K562 (cell line): ENCODE results near the gene SESN3. TPM values are rescaled to one million over a fixed set of nuclear protein-coding genes. Genes with fewer than 3 reads are reported as not detected.
"Not testable (repeated sequence)": the region's sequence is repeated elsewhere in the genome, so short reads cannot be mapped to it uniquely, and the experiment has no call there.

ENCODE experiments used
- ATAC-seq: fragments of 200-7000 bp; cut with Tn5 transposase; 3 replicates; pipeline ENCODE4 v1.9.1; 2020; ENCODE audit warnings: moderate library complexity
- BruUV-seq: library from RNA; stranded (reverse); fragments of 400-500 nt; replicated peaks from 2 replicates; lab custom pipeline; 2021; lab: Mats Ljungman, UMichigan
- CTCF ChIA-PET: fragments of 300-600 bp; formaldehyde crosslinking; extraction: SDS; loops from one replicate; lab custom pipeline; 2021; ENCODE audit warnings: low intra/inter-chr PET ratio; lab: Yijun Ruan, JAX
- POLR2A ChIA-PET: fragments of 300-600, 350-650 bp; sonication (Branson Sonifier 250); formaldehyde crosslinking; extraction: SDS; loops from one replicate; lab custom pipeline; 2021; ENCODE audit warnings: antibody characterized with exemption, inconsistent platforms; lab: Yijun Ruan, JAX
- DNase-seq, 4 experiments: peaks; one replicate each; pipeline versions ENCODE4 v3.0.0 to v3.0.0-alpha.2; 2011 to 2018; ENCODE audit warnings: low spot score in 3 of 4, mixed read lengths in 3 of 4; ENCODE audit errors: extremely low read depth in 1 of 4
- FAIRE-seq: peaks from 2 replicates; lab custom pipeline; 2011; peaks lifted over from hg19 to GRCh38; lab: Jason Lieb, UNC
- H2AFZ ChIP-seq: 2 replicates; pipeline ENCODE4 v1.6.0; 2011; ENCODE audit warnings: low read depth, low read length, control low read depth, inconsistent platforms
- H3K27ac ChIP-seq: fragments of 200-600 bp; 3 replicates; pipeline ENCODE4 v1.8.0; 2011; ENCODE audit warnings: low read depth, mild to moderate bottlenecking, control low read depth, inconsistent platforms, low read length, moderate library complexity, mixed read lengths; ENCODE audit errors: extremely low read depth
- H3K27me3 ChIP-seq, 2 experiments: fragments of 300-600 bp in 1 of 2; 2 replicates in 1 of 2; 3 replicates in 1 of 2; pipeline versions ENCODE4 v1.6.0 to v1.8.0; 2011; ENCODE audit warnings: inconsistent platforms in 2 of 2, low read length in 2 of 2, mild to moderate bottlenecking in 1 of 2, mixed read lengths in 1 of 2, moderate library complexity in 1 of 2; ENCODE audit not compliant: control insufficient read depth in 2 of 2, insufficient read depth in 2 of 2
- H3K36me3 ChIP-seq: fragments of 300-600 bp; 3 replicates; pipeline ENCODE4 v1.8.0; 2011; ENCODE audit warnings: mild to moderate bottlenecking, low read length, inconsistent platforms; ENCODE audit not compliant: control insufficient read depth, insufficient read depth
- H3K4me1 ChIP-seq, 2 experiments: fragments of 200-600 bp in 1 of 2; replicated peaks in 1 of 2; 2 replicates in 1 of 2; 3 replicates in 1 of 2; pipeline versions ENCODE4 v1.5.1 to v1.8.0; 2011; ENCODE audit warnings: inconsistent platforms in 2 of 2, low read length in 2 of 2, mild to moderate bottlenecking in 1 of 2, mixed read lengths in 1 of 2, moderate library complexity in 1 of 2; ENCODE audit not compliant: control insufficient read depth in 2 of 2, insufficient read depth in 2 of 2
- H3K4me2 ChIP-seq: 2 replicates; pipeline ENCODE4 v1.6.1; 2011; ENCODE audit warnings: low read length, control low read depth, inconsistent platforms, mixed read lengths; ENCODE audit not compliant: insufficient read depth
- H3K4me3 ChIP-seq: fragments of 200-600 bp; sonication (generic), shearing (Covaris generic); 2 replicates; pipeline ENCODE4 v1.5.1; 2016; ENCODE audit warnings: control low read depth, inconsistent platforms
- H3K79me2 ChIP-seq: fragments of 200-600 bp; 3 replicates; pipeline ENCODE4 v1.8.0; 2011; ENCODE audit warnings: low read length, inconsistent platforms; ENCODE audit not compliant: control insufficient read depth, insufficient read depth
- H3K9ac ChIP-seq, 2 experiments: 2 replicates each; pipeline versions ENCODE4 v1.6.0 to v1.6.1; 2011; ENCODE audit warnings: low read depth in 2 of 2, low read length in 2 of 2, control low read depth in 1 of 2, inconsistent platforms in 1 of 2, mild to moderate bottlenecking in 1 of 2, mixed read lengths in 1 of 2; ENCODE audit not compliant: insufficient read depth in 1 of 2
- H3K9me1 ChIP-seq: one replicate; pipeline ENCODE4 v1.6.0; 2011; ENCODE audit warnings: inconsistent platforms, mild to moderate bottlenecking, low read length, moderate library complexity; ENCODE audit not compliant: control insufficient read depth, insufficient read depth
- H3K9me3 ChIP-seq: replicated peaks from 2 replicates; pipeline ENCODE4 v1.5.1; 2011; ENCODE audit warnings: low read depth, low read length, inconsistent platforms; ENCODE audit not compliant: control insufficient read depth, insufficient read depth
- H4K20me1 ChIP-seq: replicated peaks from 2 replicates; pipeline ENCODE4 v1.6.1; 2011; ENCODE audit warnings: low read length, inconsistent platforms, mixed read lengths; ENCODE audit not compliant: control insufficient read depth, insufficient read depth
- BCOR ChIP-seq: fragments of 450-650 bp; IDR thresholded peaks from 2 replicates; pipeline ENCODE4 v1.6.1; 2016
- KDM1A ChIP-seq, 2 experiments: fragments of 450-650 bp; IDR thresholded peaks; 2 replicates each; pipeline ENCODE4 v1.6.1; 2016; ENCODE audit warnings: mild to moderate bottlenecking in 2 of 2
- SMAD4 ChIP-seq: fragments of 250-450 bp; sonication (Bioruptor Pico); conservative IDR thresholded peaks from 2 replicates; pipeline ENCODE4 v1.8.0; 2021; ENCODE audit warnings: inconsistent platforms, mild to moderate bottlenecking, moderate library complexity
- ZNF146 ChIP-seq: IDR thresholded peaks from one replicate; pipeline ENCODE4 v1.6.1; 2018; ENCODE audit warnings: missing compliant biosample characterization; ENCODE audit not compliant: unreplicated experiment
- WGBS: fragments of 100-300 bp; shearing (Covaris generic); methylation state at CpG from one replicate; pipeline ENCODE4 v1.1.6; 2016; ENCODE audit warnings: low coverage, mixed read lengths; ENCODE audit not compliant: insufficient coverage; ENCODE audit errors: missing lambda C conversion rate; 5-methylcytosine and 5-hydroxymethylcytosine counted together
- in situ Hi-C: fragments of 300-500 bp; cut with MboI; formaldehyde crosslinking; loops from 4 replicates; pipeline ENCODE4 v1.15.0; 2018; ENCODE audit warnings: inconsistent platforms, mixed read lengths
- intact Hi-C: fragments of 100-400 bp; cut with micrococcal nuclease; formaldehyde crosslinking; loops from 2 replicates; pipeline ENCODE4 v1.14.2; 2022
- polyA plus RNA-seq, 8 experiments: library from polyadenylated mRNA; depleted of rRNA in 4 of 8; stranded (reverse) in 5 of 8; unstranded in 3 of 8; fragments of >200 nt; fragmentation: Nextera tagmentation in 2 of 8; fragmentation: Illumina TruSeq in 1 of 8; extraction: Ambion mirVana in 2 of 8; extraction: Trizol in 1 of 8; gene quantifications; 2 replicates each; pipeline versions ENCODE4 v1.2.1 to v1.2.3, GENCODE V29; 2011 to 2014; ENCODE audit warnings: inconsistent platforms in 1 of 8, missing spikeins in 1 of 8
- total RNA-seq, 7 experiments: library from RNA; depleted of rRNA in 6 of 7; stranded (reverse); fragments of >200 nt in 6 of 7; fragmentation: Illumina TruSeq in 2 of 7; extraction: Trizol in 2 of 7; gene quantifications; 2 replicates each; pipeline versions ENCODE4 v1.2.1 to v1.2.3, GENCODE V29; 2011 to 2021; ENCODE audit warnings: low replicate concordance in 1 of 7

The SESN3 gene
- total and polyA plus RNA-seq, 9 of the 15 experiments (the other 6 are each of a cell fraction or from before 2014, with no cell fraction given), result 0.44 to 2.6 (median 1.5) TPM

GRCh38 chr11:95137299-95137698 is 93.7 kb downstream of the SESN3 start:
- H3K9me3 ChIP-seq, result no peaks in the 10 kb centered on the region
- FAIRE-seq (no peak), DNase-seq (no peak), ATAC-seq (no peak)
- no peak for TF ChIP-seq SMAD4 (CRISPR knock-in tag)
- in situ Hi-C loops, result no loop called here
- H3K4me2 ChIP-seq, result no peak overlapping the region
- H3K27me3 ChIP-seq, result no peaks in the 10 kb centered on the region; a peak in 1 of 5 replicates
- ChIA-PET CTCF (interaction anchor here (2.5 kb wide), 1 partner anchor 68 kb away, joined by 16 read pairs; no protein-coding TSS in a partner anchor), POLR2A (no interaction called here)
- no peak overlapping the region for H3K27ac ChIP-seq
- BruUV-seq, result no TSS peak
- intact Hi-C loops, result no loop called here
- no peaks in the 10 kb centered on the region for H3K79me2 ChIP-seq
- no peak overlapping the region for H3K4me3 ChIP-seq
- no peaks in the 10 kb centered on the region for H4K20me1 ChIP-seq
- peaks cover 0 to 19% of the 10 kb centered on the region in 2 experiments; a peak in 3 of 5 replicates for H3K4me1 ChIP-seq
- no peak overlapping the region for H2AFZ ChIP-seq
- no peaks in the 10 kb centered on the region for H3K9me1 ChIP-seq
- H3K9ac ChIP-seq, result no peak overlapping the region
- H3K36me3 ChIP-seq, result no peaks in the 10 kb centered on the region

GRCh38 chr11:95136747-95137146 is 94.3 kb downstream of the SESN3 start:
- POLR2A ChIA-PET, DNase-seq: not testable (repeated sequence)
- peak in 1 of 2 experiments; percentile 58; a peak in 2 of 4 replicates for TF ChIP-seq KDM1A (IDR thresholded peaks at IDR 0.05)
- TF ChIP-seq ZNF146, result peak; percentile 87
- TF ChIP-seq BCOR, result peak; percentile 50; the same call in 1 of the 2 replicates

More at GRCh38 chr11:95136747-95137146, 94.3 kb downstream of the SESN3 start:
- 67% methylated on average over 4 of the region's 4 CpGs for WGBS
- H3K4me2 ChIP-seq, H3K9ac ChIP-seq, FAIRE-seq, H2AFZ ChIP-seq, intact Hi-C loops, H3K4me3 ChIP-seq, H3K9me3 ChIP-seq, ATAC-seq, H3K79me2 ChIP-seq, H3K9me1 ChIP-seq, H3K36me3 ChIP-seq, BruUV-seq, H3K27me3 ChIP-seq, in situ Hi-C loops, H3K27ac ChIP-seq, H4K20me1 ChIP-seq: not testable (repeated sequence)
- CTCF ChIA-PET, result interaction anchor here (2.5 kb wide), 1 partner anchor 68 kb away, joined by 16 read pairs; no protein-coding TSS in a partner anchor
- H3K4me1 ChIP-seq, result peaks cover 0 to 16% of the 10 kb centered on the region in 2 experiments; a peak in 2 of 5 replicates
